ENCODE data around the gene MGLL.

The MGLL gene

DNA sequence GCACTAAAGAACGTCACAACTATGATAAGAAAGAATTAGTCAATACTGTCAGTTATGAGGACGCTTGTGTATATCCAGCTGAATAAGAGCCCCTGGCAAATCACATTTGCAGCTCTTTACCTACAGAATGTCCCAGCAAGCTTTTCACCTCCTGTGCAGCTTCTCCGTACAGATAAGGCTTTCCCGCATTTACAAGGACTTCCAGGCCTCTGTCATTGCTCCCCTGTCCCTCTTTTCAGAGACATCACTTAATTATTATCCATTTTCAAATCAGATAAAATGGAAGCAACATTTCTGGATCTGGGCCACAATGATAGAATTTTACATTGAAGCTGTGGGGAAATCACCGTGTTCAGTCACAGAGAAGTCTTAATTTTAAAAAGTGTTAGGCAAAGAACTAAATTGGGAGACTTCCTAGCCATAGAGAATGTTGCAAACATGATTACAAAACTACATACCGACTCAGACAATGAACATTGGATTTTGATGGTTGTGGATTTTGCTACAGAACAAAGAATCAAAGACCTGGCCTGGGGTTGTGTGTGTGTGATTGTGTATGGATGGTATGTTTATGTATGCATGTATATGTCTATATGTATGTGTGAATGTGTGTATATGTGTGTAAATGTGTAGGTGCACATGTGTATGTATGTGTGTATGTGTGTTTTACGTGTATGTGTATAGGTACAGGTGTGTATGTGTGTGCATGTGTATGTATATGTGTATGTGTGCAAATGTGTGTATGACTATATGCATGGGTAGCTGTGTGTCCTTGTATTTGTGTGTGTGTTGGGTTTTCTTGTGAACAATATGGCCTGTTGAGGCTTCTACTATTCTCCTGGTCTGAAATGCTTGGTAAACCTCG, 41.5 kb downstream of the MGLL start:
- Histone ChIP-seq H3K9me3 (ENCODE audit: low read length) (no peaks in the 10 kb centered on the region), H2AFZ (ENCODE audit: low read length) (no peak overlapping the region), H3K9ac (ENCODE audit: low read length) (no peak overlapping the region), H3K36me3 (ENCODE audit: insufficient read depth, low read length) (no peaks in the 10 kb centered on the region), H4K20me1 (ENCODE audit: insufficient read depth, low read length) (no peaks in the 10 kb centered on the region), H3K4me3 (ENCODE audit: low read depth, low read length, poor library complexity, severe bottlenecking) (no peak overlapping the region), H3K79me2 (ENCODE audit: insufficient read depth, low read length) (no peaks in the 10 kb centered on the region), H3K9me2 (ENCODE audit: low read depth, low read length) (no peaks in the 10 kb centered on the region), H3F3A (ENCODE audit: insufficient read depth, low read length) (no peaks in the 10 kb centered on the region), H3K4me1 (ENCODE audit: insufficient read depth, low read length, severe bottlenecking) (no peaks in the 10 kb centered on the region), H3K4me2 (ENCODE audit: low read length) (no peak overlapping the region), H3K27me3 (ENCODE audit: insufficient read depth, low read length) (no peaks in the 10 kb centered on the region; the same call in 1 of the 2 replicates), H3K27ac (ENCODE audit: low read depth, low read length, poor library complexity, severe bottlenecking) (no peak overlapping the region)
- TF ChIP-seq CTCF (IDR thresholded peaks at IDR 0.05; ENCODE audit: low read length) (no peak), EZH2 (IDR thresholded peaks at IDR 0.05; ENCODE audit: borderline replicate concordance, low read length) (no peak)

- Histone ChIP-seq H3K4me3 (ENCODE audit: low read depth, low read length, poor library complexity, severe bottlenecking) (no peak overlapping the region), H3K36me3 (ENCODE audit: insufficient read depth, low read length) (no peaks in the 10 kb centered on the region), H3K9ac (ENCODE audit: low read length) (no peak overlapping the region), H3K9me3 (ENCODE audit: low read length) (no peaks in the 10 kb centered on the region), H3F3A (ENCODE audit: insufficient read depth, low read length) (no peaks in the 10 kb centered on the region), H3K27ac (ENCODE audit: low read depth, low read length, poor library complexity, severe bottlenecking) (no peak overlapping the region), H3K79me2 (ENCODE audit: insufficient read depth, low read length) (no peaks in the 10 kb centered on the region), H3K27me3 (ENCODE audit: insufficient read depth, low read length) (no peaks in the 10 kb centered on the region; the same call in 1 of the 2 replicates), H2AFZ (ENCODE audit: low read length) (no peak overlapping the region), H3K9me2 (ENCODE audit: low read depth, low read length) (no peaks in the 10 kb centered on the region), H4K20me1 (ENCODE audit: insufficient read depth, low read length) (no peaks in the 10 kb centered on the region), H3K4me2 (ENCODE audit: low read length) (no peak overlapping the region), H3K4me1 (ENCODE audit: insufficient read depth, low read length, severe bottlenecking) (no peaks in the 10 kb centered on the region)
- TF ChIP-seq EZH2 (IDR thresholded peaks at IDR 0.05; ENCODE audit: borderline replicate concordance, low read length) = no peak
- no peak for TF ChIP-seq CTCF (IDR thresholded peaks at IDR 0.05; ENCODE audit: low read length)
Measured at GRCh38 chr3:127779747-127780146, 42.6 kb downstream of the MGLL start.

- H3K9ac ChIP-seq (ENCODE audit: low read length) = no peak overlapping the region
- no peaks in the 10 kb centered on the region for H3K36me3 ChIP-seq (ENCODE audit: insufficient read depth, low read length)
- no peak for TF ChIP-seq CTCF (IDR thresholded peaks at IDR 0.05; ENCODE audit: low read length)
- no peak for TF ChIP-seq EZH2 (IDR thresholded peaks at IDR 0.05; ENCODE audit: borderline replicate concordance, low read length)
- no peak overlapping the region for H2AFZ ChIP-seq (ENCODE audit: low read length)
- no peaks in the 10 kb centered on the region for H3F3A ChIP-seq (ENCODE audit: insufficient read depth, low read length)
- H3K9me2 ChIP-seq (ENCODE audit: low read depth, low read length) = no peaks in the 10 kb centered on the region
- no peaks in the 10 kb centered on the region for H4K20me1 ChIP-seq (ENCODE audit: insufficient read depth, low read length)
- no peaks in the 10 kb centered on the region for H3K4me1 ChIP-seq (ENCODE audit: insufficient read depth, low read length, severe bottlenecking)
- no peak overlapping the region for H3K27ac ChIP-seq (ENCODE audit: low read depth, low read length, poor library complexity, severe bottlenecking)
- no peak overlapping the region for H3K4me3 ChIP-seq (ENCODE audit: low read depth, low read length, poor library complexity, severe bottlenecking)
- H3K27me3 ChIP-seq (ENCODE audit: insufficient read depth, low read length) = no peaks in the 10 kb centered on the region; the same call in 1 of the 2 replicates
- H3K79me2 ChIP-seq (ENCODE audit: insufficient read depth, low read length) = no peaks in the 10 kb centered on the region
- H3K4me2 ChIP-seq (ENCODE audit: low read length) = no peak overlapping the region
- no peaks in the 10 kb centered on the region for H3K9me3 ChIP-seq (ENCODE audit: low read length)
Measured at GRCh38 chr3:127777921-127778656, 44.2 kb downstream of the MGLL start.

Data from OCI-LY1 (cell line).